IgD-negative memory B cell (primary cell): ENCODE data around the gene FKBP14. TPM values are rescaled to one million over a fixed set of nuclear protein-coding genes. Genes with fewer than 3 reads are reported as not detected.
"Not testable (repeated sequence)": the region's sequence is repeated elsewhere in the genome, so short reads cannot be mapped to it uniquely, and the experiment has no call there.

Experiments used
- H3K27ac Mint-ChIP-seq, 3 donors: one replicate each; pipeline ENCODE4 v1.8.0; 2020 to 2022; ENCODE audit warnings: mild to moderate bottlenecking in 3 of 3, mixed read lengths in 3 of 3, moderate library complexity in 1 of 3
- H3K27me3 Mint-ChIP-seq: one replicate; pipeline ENCODE4 v1.8.0; 2021; ENCODE audit warnings: mixed read lengths
- H3K36me3 Mint-ChIP-seq: one replicate; pipeline ENCODE4 v1.8.0; 2020; ENCODE audit warnings: mild to moderate bottlenecking, mixed read lengths
- H3K4me1 Mint-ChIP-seq, 3 donors: one replicate each; pipeline ENCODE4 v1.8.0; 2020 to 2022; ENCODE audit warnings: mixed read lengths in 3 of 3, mild to moderate bottlenecking in 1 of 3
- H3K4me3 Mint-ChIP-seq, 4 donors: one replicate each; pipeline ENCODE4 v1.8.0; 2020 to 2022; ENCODE audit warnings: mild to moderate bottlenecking in 4 of 4, mixed read lengths in 4 of 4, moderate library complexity in 3 of 4
- H3K9me3 Mint-ChIP-seq, 3 donors: one replicate each; pipeline ENCODE4 v1.8.0; 2020 to 2021; ENCODE audit warnings: mixed read lengths in 3 of 3, mild to moderate bottlenecking in 1 of 3
- polyA plus RNA-seq: library from polyadenylated mRNA; unstranded; fragments of 300-500 nt; fragmentation: Illumina TruSeq; gene quantifications from one replicate; pipeline ENCODE4 v1.2.3, GENCODE V29; 2021

The FKBP14 gene
- polyA plus RNA-seq = 3.6 TPM

GRCh38 chr7:30026229-30027064 lies at the start of gene FKBP14:
FKBP14 (minus strand) TSS chr7:30026702; CDS start chr7:30026508, 194 bp downstream.
- peak within 1 kb of the TSS in 3 of 4 donors; percentile 94 to 99 (median 98) for H3K4me3 Mint-ChIP-seq
- no peaks in the 10 kb centered on the region for H3K27me3 Mint-ChIP-seq
- peaks cover 22 to 28% (median 27%) of the 10 kb centered on the region in 3 donors for H3K4me1 Mint-ChIP-seq
- H3K27ac Mint-ChIP-seq = peak within 1 kb of the TSS; percentile 92 to 98 (median 97)
- no peaks in the 10 kb centered on the region for H3K9me3 Mint-ChIP-seq
- peaks cover 1% of the 10 kb centered on the region for H3K36me3 Mint-ChIP-seq

GRCh38 chr7:30074422-30075030 lies 48.0 kb upstream of the FKBP14 start:
- Mint-ChIP-seq H3K36me3 (peaks cover 5% of the 10 kb centered on the region), H3K9me3 (no peaks in the 10 kb centered on the region), H3K4me3 (no peak overlapping the region), H3K4me1 (peaks cover 0 to 4% (median 0%) of the 10 kb centered on the region in 3 donors), H3K27ac (no peak overlapping the region), H3K27me3 (no peaks in the 10 kb centered on the region)

- peaks cover 0 to 4% (median 0%) of the 10 kb centered on the region in 3 donors for H3K4me1 Mint-ChIP-seq
- H3K9me3 Mint-ChIP-seq = no peaks in the 10 kb centered on the region
- no peak overlapping the region for H3K27ac Mint-ChIP-seq
- no peaks in the 10 kb centered on the region for H3K27me3 Mint-ChIP-seq
- no peak overlapping the region for H3K4me3 Mint-ChIP-seq
- peaks cover 8% of the 10 kb centered on the region for H3K36me3 Mint-ChIP-seq
Measured at GRCh38 chr7:30072735-30073134, 46.2 kb upstream of the FKBP14 start.

GRCh38 chr7:30070052-30070451 lies 43.5 kb upstream of the FKBP14 start:
- peaks cover 0 to 4% (median 0%) of the 10 kb centered on the region in 3 donors for H3K4me1 Mint-ChIP-seq
- H3K27me3 Mint-ChIP-seq = no peaks in the 10 kb centered on the region
- H3K9me3 Mint-ChIP-seq = no peaks in the 10 kb centered on the region
- H3K36me3 Mint-ChIP-seq = peaks cover 9% of the 10 kb centered on the region
- no peak overlapping the region for H3K27ac Mint-ChIP-seq
- H3K4me3 Mint-ChIP-seq = no peak overlapping the region

DNA sequence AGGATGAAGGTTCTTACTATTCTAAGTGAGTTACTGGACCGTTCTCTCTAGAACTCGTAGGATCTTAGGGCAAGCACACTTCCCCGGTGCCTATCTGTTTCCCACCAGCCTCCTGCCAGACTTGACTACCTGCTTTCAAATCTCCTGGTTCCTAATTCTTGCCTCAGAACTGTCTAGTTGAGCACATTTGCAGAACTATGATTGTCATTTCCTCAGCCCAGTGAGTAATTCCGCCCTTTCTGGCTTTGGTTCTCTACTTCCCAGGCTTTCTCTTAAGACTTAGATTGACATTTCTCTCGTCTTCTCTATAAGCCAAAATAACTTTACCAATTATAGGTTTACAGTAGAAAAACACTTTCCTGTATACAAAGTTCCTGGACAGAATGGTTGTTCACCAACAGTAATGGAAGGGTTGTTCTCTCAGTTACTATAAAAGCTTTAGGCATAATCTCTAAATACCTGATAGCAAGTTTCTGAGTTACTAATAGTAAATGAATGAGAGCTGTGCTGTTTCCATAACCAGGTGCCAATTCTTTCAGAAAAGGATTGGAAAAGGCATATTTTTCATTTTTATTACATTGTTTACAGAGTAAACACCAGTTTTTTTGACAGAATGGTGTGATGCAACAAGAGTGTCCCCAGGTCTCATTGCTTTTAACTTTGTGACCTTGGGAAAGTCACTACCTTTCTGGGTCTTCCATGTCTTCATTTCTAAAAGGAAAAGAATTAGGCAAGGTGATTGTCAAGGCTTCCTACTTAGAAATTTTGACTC lies 42.8 kb upstream of the FKBP14 start:
- peak overlapping the region in 1 of 4 donors; percentile 2 for H3K4me3 Mint-ChIP-seq
- no peaks in the 10 kb centered on the region for H3K9me3 Mint-ChIP-seq
- no peak overlapping the region for H3K27ac Mint-ChIP-seq
- H3K27me3 Mint-ChIP-seq = no peaks in the 10 kb centered on the region
- peaks cover 9% of the 10 kb centered on the region for H3K36me3 Mint-ChIP-seq
- peaks cover 0 to 3% (median 0%) of the 10 kb centered on the region in 3 donors for H3K4me1 Mint-ChIP-seq

DNA sequence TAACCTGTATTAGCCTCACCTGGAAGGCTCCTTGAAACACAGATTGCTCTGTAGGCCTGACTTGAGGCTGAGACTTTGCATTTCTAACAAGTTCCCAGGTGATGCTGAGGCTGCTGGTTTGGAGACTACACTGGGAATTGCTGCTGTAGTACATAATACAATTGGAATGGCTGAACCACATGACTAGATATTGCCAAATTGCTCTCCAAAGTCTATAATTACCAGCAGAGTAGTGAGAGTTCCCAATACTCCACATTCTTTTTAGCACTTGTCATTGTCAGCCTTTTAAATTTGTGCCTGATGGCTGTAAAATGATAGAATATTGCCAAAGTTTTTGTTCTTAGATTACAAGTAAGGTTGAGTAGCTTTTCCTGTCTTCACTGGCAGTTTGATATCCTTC lies 41.6 kb upstream of the FKBP14 start:
- H3K4me3 Mint-ChIP-seq = no peak overlapping the region
- H3K9me3 Mint-ChIP-seq = no peaks in the 10 kb centered on the region
- no peaks in the 10 kb centered on the region for H3K27me3 Mint-ChIP-seq
- peaks cover 7% of the 10 kb centered on the region for H3K36me3 Mint-ChIP-seq
- H3K4me1 Mint-ChIP-seq = no peaks in the 10 kb centered on the region
- no peak overlapping the region for H3K27ac Mint-ChIP-seq

GRCh38 chr7:30066687-30067086 lies 40.2 kb upstream of the FKBP14 start:
- peaks cover 9 to 12% (median 10%) of the 10 kb centered on the region in 3 donors for H3K4me1 Mint-ChIP-seq
- H3K27me3 Mint-ChIP-seq = no peaks in the 10 kb centered on the region
- H3K9me3 Mint-ChIP-seq = no peaks in the 10 kb centered on the region
- no peak overlapping the region for H3K27ac Mint-ChIP-seq
- no peak overlapping the region for H3K4me3 Mint-ChIP-seq
- H3K36me3 Mint-ChIP-seq = peaks cover 7% of the 10 kb centered on the region

- H3K36me3 Mint-ChIP-seq = peaks cover 4% of the 10 kb centered on the region
- peaks cover 12 to 16% (median 15%) of the 10 kb centered on the region in 3 donors for H3K4me1 Mint-ChIP-seq
- no peaks in the 10 kb centered on the region for H3K9me3 Mint-ChIP-seq
- H3K27ac Mint-ChIP-seq = no peak overlapping the region
- no peaks in the 10 kb centered on the region for H3K27me3 Mint-ChIP-seq
- H3K4me3 Mint-ChIP-seq = no peak overlapping the region
Measured at GRCh38 chr7:30065746-30066145, 39.2 kb upstream of the FKBP14 start.

DNA sequence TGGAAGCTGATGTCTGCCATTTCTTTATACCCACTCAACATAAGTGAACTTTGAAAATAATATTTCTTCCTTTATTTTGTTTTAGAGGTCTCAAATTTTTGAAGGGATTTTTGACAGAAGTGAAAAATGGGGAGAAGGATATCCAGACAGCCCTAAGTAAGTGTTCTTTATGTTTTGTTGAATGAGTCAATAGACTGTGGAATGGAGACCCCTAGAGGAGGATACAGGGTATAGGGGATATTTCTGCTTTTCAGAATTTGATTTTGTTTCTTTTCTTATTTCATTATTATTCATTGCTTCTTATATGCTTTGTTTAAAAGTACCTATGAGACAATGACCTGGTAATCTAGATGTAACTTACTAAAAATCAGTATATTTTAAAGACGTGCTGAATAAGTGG lies 36.1 kb upstream of the FKBP14 start:
- no peaks in the 10 kb centered on the region for H3K36me3 Mint-ChIP-seq
- H3K9me3 Mint-ChIP-seq = peaks cover 0 to 2% (median 0%) of the 10 kb centered on the region in 3 donors
- peaks cover 16 to 22% (median 18%) of the 10 kb centered on the region in 3 donors for H3K4me1 Mint-ChIP-seq
- peak overlapping the region in 1 of 4 donors; percentile 84 for H3K4me3 Mint-ChIP-seq
- H3K27ac Mint-ChIP-seq = peak overlapping the region in 1 of 3 donors; percentile 21
- H3K27me3 Mint-ChIP-seq = no peaks in the 10 kb centered on the region

DNA sequence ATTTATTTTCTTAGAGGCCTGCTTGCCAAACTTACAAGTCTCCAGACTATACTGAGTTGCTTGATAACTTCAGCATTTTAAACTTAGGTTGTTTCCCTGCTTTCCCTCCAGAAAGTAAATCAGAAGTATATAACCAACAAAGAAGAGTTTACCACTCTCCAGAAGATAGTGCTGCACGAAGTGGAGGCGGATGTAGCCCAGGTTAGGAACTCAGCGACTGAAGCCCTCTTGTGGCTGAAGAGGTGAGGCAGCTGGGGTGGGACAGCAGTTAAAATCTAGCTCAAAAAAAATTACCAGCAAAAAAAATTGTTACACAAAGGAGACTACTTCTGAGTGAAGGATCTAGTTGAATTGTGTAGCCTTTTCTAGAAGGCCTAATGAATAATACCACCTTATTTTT lies 35.3 kb upstream of the FKBP14 start:
- not testable (repeated sequence) for H3K9me3 Mint-ChIP-seq, H3K27me3 Mint-ChIP-seq, H3K36me3 Mint-ChIP-seq
- Mint-ChIP-seq H3K4me3 (peak overlapping the region in 1 of 4 donors; percentile 84), H3K27ac (peak overlapping the region in 1 of 3 donors; percentile 21), H3K4me1 (peaks cover 16 to 22% (median 18%) of the 10 kb centered on the region in 3 donors)

GRCh38 chr7:30057741-30058140 lies 31.2 kb upstream of the FKBP14 start:
- H3K4me3 Mint-ChIP-seq = no peak overlapping the region

GRCh38 chr7:30053068-30053467 lies 26.6 kb upstream of the FKBP14 start:
- H3K27me3 Mint-ChIP-seq = no peaks in the 10 kb centered on the region
- no peak overlapping the region for H3K4me3 Mint-ChIP-seq
- no peak overlapping the region for H3K27ac Mint-ChIP-seq
- peaks cover 14% of the 10 kb centered on the region for H3K36me3 Mint-ChIP-seq
- no peaks in the 10 kb centered on the region for H3K4me1 Mint-ChIP-seq
- peaks cover 0 to under 1% (median 0%) of the 10 kb centered on the region in 3 donors for H3K9me3 Mint-ChIP-seq

More at GRCh38 chr7:30057741-30058140, 31.2 kb upstream of the FKBP14 start:
- peaks cover 6% of the 10 kb centered on the region for H3K36me3 Mint-ChIP-seq
- H3K9me3 Mint-ChIP-seq = peaks cover 0 to 2% (median 0%) of the 10 kb centered on the region in 3 donors
- no peak overlapping the region for H3K27ac Mint-ChIP-seq
- no peaks in the 10 kb centered on the region for H3K27me3 Mint-ChIP-seq
- H3K4me1 Mint-ChIP-seq = peaks cover 16 to 20% (median 18%) of the 10 kb centered on the region in 3 donors

- no peak overlapping the region for H3K27ac Mint-ChIP-seq
- no peaks in the 10 kb centered on the region for H3K9me3 Mint-ChIP-seq
- H3K4me3 Mint-ChIP-seq = no peak overlapping the region
- H3K27me3 Mint-ChIP-seq = no peaks in the 10 kb centered on the region
- peaks cover 11% of the 10 kb centered on the region for H3K36me3 Mint-ChIP-seq
- no peaks in the 10 kb centered on the region for H3K4me1 Mint-ChIP-seq
Measured at GRCh38 chr7:30049173-30049572, 22.7 kb upstream of the FKBP14 start.

- no peaks in the 10 kb centered on the region for H3K9me3 Mint-ChIP-seq
- peaks cover 11% of the 10 kb centered on the region for H3K36me3 Mint-ChIP-seq
- H3K27me3 Mint-ChIP-seq = no peaks in the 10 kb centered on the region
- H3K27ac Mint-ChIP-seq = no peak overlapping the region
- H3K4me1 Mint-ChIP-seq = no peaks in the 10 kb centered on the region
- no peak overlapping the region for H3K4me3 Mint-ChIP-seq
Measured at GRCh38 chr7:30048582-30048981, 22.1 kb upstream of the FKBP14 start.

DNA sequence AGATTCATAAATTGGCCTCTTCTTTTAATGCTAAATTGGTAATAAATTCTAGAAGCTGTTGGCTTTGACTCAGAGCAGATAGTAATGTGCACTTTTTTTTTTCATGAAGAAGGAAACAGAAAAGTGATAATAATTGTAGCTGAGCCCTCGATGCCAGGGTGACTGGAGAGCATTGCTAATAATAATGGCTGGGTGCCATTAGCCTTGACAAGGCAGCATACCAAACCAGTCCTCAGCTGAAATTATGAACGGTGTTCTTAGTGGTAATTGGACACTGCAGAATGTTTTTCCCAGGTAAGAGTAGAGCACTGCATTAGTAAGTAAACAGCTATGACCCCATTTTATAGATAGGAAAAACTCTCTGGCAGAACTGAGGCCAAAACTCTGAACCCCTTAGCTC lies 20.6 kb upstream of the FKBP14 start:
- Mint-ChIP-seq H3K27ac (no peak overlapping the region), H3K9me3 (no peaks in the 10 kb centered on the region), H3K4me1 (peaks cover 0 to 2% (median 0%) of the 10 kb centered on the region in 3 donors), H3K27me3 (no peaks in the 10 kb centered on the region), H3K4me3 (no peak overlapping the region), H3K36me3 (peaks cover 7% of the 10 kb centered on the region)
